IPS-20b (cell line): ENCODE measurements around the gene ABTB2.

ENCODE experiments used
- H3K27ac ChIP-seq: one replicate; pipeline ENCODE4 v1.5.1; 2013; ENCODE audit warnings: low read length
- H3K27me3 ChIP-seq: 2 replicates; pipeline ENCODE4 v1.6.1; 2013; ENCODE audit warnings: mild to moderate bottlenecking, low read length, inconsistent platforms; ENCODE audit not compliant: insufficient read depth
- H3K36me3 ChIP-seq: 2 replicates; pipeline ENCODE4 v1.6.1; 2013; ENCODE audit warnings: low read depth, mild to moderate bottlenecking, inconsistent platforms, low read length, moderate library complexity; ENCODE audit not compliant: insufficient read depth
- H3K4me1 ChIP-seq: 2 replicates; pipeline ENCODE4 v1.6.1; 2013; ENCODE audit warnings: mild to moderate bottlenecking, control low read depth, inconsistent platforms, low read length, moderate library complexity; ENCODE audit not compliant: insufficient read depth
- H3K4me3 ChIP-seq: 2 replicates; pipeline ENCODE4 v1.5.1; 2013; ENCODE audit warnings: mild to moderate bottlenecking, low read length, inconsistent platforms
- H3K9ac ChIP-seq: 2 replicates; pipeline ENCODE4 v1.6.1; 2013; ENCODE audit warnings: low read depth, mild to moderate bottlenecking, inconsistent platforms, low read length, moderate library complexity
- H3K9me3 ChIP-seq: 2 replicates; pipeline ENCODE4 v1.6.1; 2013; ENCODE audit warnings: mild to moderate bottlenecking, low read depth, low read length, inconsistent platforms; ENCODE audit not compliant: insufficient read depth

Gene ABTB2

DNA sequence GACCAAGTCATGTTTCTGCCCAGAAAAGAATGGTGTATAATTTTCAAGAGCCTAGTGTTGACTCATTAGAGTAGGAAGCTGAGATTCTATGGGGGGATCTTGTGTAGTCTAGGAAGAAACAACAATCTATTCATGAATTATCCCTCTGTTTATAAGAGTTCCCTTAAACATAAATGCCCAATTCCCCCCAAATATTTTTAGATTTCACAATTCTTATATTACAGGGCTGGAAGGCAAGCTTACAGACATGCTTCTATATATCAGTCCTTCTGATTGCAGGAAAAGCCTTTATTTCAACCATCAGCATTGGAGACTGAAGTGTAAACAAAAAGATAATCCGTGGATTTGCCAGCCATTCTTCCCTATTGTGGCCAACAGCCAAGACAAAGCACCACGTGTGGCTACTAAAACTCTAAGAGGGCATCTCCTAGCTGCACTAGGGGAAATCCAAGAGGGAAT lies 181.0 kb downstream of the ABTB2 start:
- H3K27ac ChIP-seq = no peak overlapping the region

DNA sequence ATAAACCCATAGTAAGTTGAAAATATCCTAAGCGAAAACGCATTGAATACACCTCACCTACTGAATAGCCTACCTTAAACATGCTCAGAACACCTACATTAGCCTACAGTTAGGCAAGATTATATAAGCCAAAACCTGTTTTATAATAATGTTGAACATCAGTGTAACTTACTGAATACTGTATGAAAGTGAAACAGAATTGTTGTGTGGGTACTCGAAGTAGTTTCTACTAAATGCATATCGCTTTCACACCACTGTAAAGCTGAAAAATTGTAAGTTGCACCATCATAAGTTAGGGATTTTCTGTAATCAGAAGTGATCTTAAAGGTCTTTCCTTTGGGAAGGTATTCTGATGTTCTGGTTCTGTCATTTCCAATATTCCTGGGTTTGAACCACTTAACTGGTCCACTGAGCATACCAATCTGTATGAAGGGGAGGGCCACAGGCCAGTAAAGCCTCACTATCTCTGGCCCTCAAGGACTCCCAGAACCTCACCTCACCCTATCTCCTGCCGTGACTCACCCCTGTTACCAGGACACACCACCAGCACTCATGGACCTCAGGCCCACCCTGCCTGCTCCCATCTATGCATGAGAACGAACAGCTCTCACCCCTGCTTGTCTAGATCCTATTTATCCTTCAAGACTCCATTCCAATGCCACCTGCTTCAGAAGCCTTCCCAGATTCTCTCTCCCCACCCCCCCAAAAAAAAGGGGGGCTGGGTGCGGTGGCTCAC lies 182.4 kb downstream of the ABTB2 start:
- Histone ChIP-seq H3K4me3 (no peak overlapping the region), H3K27ac (no peak overlapping the region), H3K27me3 (peaks cover 16% of the 10 kb centered on the region; the same call in 1 of the 2 replicates), H3K9ac (no peak overlapping the region), H3K9me3 (no peaks in the 10 kb centered on the region), H3K4me1 (peaks cover 3% of the 10 kb centered on the region; the same call in 1 of the 2 replicates), H3K36me3 (no peaks in the 10 kb centered on the region)

More for the DNA sequence above, 181.0 kb downstream of the ABTB2 start:
- no peak overlapping the region for H3K9ac ChIP-seq
- H3K27me3 ChIP-seq = peaks cover 16% of the 10 kb centered on the region; the same call in 1 of the 2 replicates
- H3K4me3 ChIP-seq = no peak overlapping the region
- H3K36me3 ChIP-seq = no peaks in the 10 kb centered on the region
- no peaks in the 10 kb centered on the region for H3K9me3 ChIP-seq
- H3K4me1 ChIP-seq = peaks cover 3% of the 10 kb centered on the region; the same call in 1 of the 2 replicates

DNA sequence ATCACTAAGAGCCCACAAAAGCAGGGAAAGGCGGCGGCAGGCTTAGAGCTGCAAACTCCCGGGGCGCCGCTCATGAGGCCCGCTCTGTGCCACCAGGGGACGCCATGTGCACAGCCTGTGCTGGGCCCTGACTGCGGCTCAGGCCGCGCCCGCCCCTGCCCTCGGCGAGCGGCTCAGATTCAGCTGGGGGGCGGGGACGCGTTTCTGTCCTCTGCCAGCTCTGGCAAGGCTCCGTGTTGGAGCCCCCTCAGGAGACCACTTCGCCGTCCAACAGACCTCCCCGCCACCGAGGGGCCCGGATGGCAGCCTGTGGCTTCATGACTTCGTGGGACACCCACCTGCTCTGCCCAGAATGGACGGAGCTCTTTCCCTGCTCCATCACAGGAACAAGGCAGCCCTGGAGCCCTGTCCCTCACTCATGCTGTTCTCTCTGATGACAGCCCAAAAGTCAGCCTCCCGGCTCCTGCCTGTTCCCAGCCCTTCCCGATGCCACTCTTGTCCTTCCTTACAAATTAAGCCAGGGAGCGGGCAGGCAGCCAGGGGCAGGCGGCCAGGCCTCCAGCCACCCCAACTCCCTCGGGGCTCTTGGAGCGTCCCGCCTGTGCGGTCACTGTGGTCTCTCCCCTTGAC lies 183.3 kb downstream of the ABTB2 start:
- Histone ChIP-seq H3K4me1 (peaks cover 3% of the 10 kb centered on the region; the same call in 1 of the 2 replicates), H3K27me3 (peaks cover 16% of the 10 kb centered on the region; the same call in 1 of the 2 replicates), H3K27ac (no peak overlapping the region), H3K9me3 (no peaks in the 10 kb centered on the region), H3K9ac (no peak overlapping the region; the same call in 1 of the 2 replicates), H3K4me3 (peak overlapping the region; percentile 61), H3K36me3 (no peaks in the 10 kb centered on the region)

- Histone ChIP-seq H3K9ac (no peak overlapping the region), H3K9me3 (no peaks in the 10 kb centered on the region), H3K4me3 (no peak overlapping the region), H3K27ac (no peak overlapping the region), H3K4me1 (peaks cover 3% of the 10 kb centered on the region; the same call in 1 of the 2 replicates), H3K36me3 (0 out of 2 replicates have a peak, but pooled peaks cover 4% of the 10 kb centered on the region), H3K27me3 (peaks cover 16% of the 10 kb centered on the region; the same call in 1 of the 2 replicates)
Measured at GRCh38 chr11:34173050-34173449, 184.8 kb downstream of the ABTB2 start.

DNA sequence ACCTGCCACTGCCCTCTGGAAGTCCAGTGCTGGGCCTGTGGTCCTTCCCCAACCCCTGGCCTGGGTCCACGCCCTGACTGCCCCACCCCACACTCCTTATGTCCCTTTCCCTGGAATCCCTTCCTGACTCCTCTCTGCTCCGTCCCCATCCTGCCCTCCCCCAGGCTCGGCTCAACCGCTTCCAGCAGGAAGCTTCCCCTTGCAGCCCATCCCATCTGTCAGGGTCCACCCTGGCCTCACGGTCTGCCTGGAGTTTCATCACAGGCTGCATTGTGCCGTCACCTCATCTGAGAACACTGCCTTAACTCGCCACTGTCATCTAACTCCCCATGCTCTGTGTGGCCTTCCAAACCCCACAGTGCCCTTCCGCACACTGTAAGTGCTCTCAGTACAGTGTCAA lies 188.1 kb downstream of the ABTB2 start:
- Histone ChIP-seq H3K27ac (no peak overlapping the region), H3K36me3 (0 out of 2 replicates have a peak, but pooled peaks cover 4% of the 10 kb centered on the region), H3K9me3 (no peaks in the 10 kb centered on the region), H3K9ac (no peak overlapping the region), H3K4me3 (no peak overlapping the region), H3K4me1 (peaks cover under 1% of the 10 kb centered on the region; the same call in 1 of the 2 replicates), H3K27me3 (peaks cover 5% of the 10 kb centered on the region; the same call in 1 of the 2 replicates)

DNA sequence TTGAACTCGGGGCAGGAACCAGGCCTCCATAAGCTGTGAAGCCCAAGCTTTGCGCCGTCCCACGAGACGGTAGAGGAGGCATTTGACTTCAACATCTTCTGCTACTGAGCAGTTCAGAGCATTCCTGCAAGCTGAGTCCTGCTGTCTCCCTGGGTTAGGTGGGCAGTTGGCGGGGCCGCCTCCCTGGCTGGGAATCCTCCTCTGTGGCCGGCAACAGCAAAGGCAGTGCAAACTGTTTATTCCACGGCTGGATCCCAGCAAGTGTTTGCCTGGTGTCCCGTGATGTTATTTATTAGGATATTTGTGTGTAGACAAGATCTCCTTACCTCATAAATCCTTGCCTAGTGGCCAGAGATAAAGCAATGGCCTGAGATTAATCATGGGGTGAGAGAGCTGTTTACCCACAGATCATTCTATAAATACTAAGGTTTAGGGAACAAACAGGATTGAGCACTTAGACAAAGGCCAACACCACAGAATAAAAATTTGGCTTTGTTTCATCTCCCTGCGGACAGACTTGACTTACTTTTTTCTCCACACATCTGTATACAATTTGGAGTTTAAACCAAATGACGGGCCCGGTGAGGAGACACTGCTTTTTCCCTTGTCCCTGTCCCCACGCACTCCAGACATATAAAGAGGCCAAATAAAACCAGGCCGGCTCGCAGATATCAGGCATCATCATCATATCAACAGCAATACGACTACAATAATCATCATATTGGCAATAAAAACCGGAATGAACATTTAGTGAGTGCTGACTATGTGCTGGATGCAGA lies 189.0 kb downstream of the ABTB2 start:
- H3K4me3 ChIP-seq = no peak overlapping the region
- no peaks in the 10 kb centered on the region; the same call in 1 of the 2 replicates for H3K4me1 ChIP-seq
- no peak overlapping the region for H3K9ac ChIP-seq
- no peaks in the 10 kb centered on the region for H3K9me3 ChIP-seq
- H3K27ac ChIP-seq = no peak overlapping the region
- 0 out of 2 replicates have a peak, but pooled peaks cover 4% of the 10 kb centered on the region for H3K36me3 ChIP-seq
- H3K27me3 ChIP-seq = peaks cover 3% of the 10 kb centered on the region; the same call in 1 of the 2 replicates

DNA sequence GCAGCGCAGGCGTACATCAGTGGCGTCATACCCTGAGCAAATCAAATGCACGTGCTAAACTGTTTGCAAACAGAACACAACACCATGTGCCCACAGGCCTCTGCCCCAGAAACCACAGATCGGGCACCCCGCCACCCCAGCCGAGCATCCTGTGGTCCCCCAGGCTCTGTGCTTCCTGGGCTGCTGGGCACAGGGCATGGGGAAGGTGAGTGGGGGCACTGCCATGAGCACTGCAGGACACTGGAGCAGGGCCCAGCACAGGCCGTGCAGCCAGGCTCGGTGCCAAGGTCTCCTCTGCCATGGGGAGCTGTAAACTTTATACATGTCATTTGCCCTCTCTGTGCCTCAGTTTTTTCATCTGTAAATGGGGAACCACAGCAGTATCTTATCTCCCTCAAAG lies 189.8 kb downstream of the ABTB2 start:
- Histone ChIP-seq H3K4me3 (no peak overlapping the region), H3K4me1 (no peaks in the 10 kb centered on the region), H3K27me3 (no peaks in the 10 kb centered on the region), H3K9ac (no peak overlapping the region), H3K27ac (no peak overlapping the region), H3K36me3 (0 out of 2 replicates have a peak, but pooled peaks cover 4% of the 10 kb centered on the region), H3K9me3 (no peaks in the 10 kb centered on the region)

DNA sequence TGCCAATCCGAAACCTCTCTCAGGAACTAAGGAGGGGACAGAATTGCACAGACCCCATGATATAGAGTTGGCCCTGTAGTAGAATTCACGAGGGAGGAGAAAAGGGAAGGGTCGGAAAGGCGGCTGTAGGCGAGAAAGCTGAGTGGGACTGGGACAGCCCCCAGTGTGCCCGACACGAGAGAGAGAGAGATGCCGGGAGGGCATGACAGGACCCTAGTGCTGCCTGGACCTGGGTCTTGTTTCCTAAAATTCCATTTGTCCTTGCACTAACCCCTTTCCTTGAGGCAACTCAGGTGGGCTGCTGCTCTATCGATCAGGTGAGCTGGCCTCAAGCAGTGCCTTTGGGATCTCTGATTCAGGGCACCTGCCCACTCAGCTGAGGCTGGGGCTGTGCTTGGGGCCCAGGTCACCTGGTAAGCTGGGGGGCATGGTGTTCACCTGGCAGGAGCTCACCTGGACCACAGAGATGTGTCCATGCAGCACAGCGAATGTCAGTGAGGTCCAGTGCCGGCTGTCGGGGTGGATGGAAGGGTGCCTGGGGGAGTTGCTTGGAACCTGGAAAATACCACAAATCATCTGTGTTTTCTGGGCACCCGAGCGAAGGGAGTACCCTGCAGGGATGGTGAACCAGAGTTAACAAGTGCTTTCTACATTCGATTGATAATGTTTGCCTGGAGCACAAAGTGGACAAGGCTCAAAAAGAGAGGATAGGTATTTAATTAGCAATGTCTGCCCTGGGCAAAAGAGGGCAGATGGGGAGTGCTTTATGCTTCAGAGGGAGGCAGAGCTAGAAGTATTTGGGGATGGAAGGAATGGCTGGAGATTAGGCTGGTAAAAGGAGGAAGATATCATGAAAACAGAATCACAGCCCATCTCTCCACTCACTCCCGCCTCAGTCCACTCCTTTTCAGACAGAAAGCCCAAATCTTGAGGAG lies 190.7 kb downstream of the ABTB2 start:
- H3K36me3 ChIP-seq = 0 out of 2 replicates have a peak, but pooled peaks cover 4% of the 10 kb centered on the region
- H3K9ac ChIP-seq = no peak overlapping the region

GRCh38 chr11:34165786-34166555 lies 191.8 kb downstream of the ABTB2 start:
- Histone ChIP-seq H3K27me3 (no peaks in the 10 kb centered on the region), H3K27ac (no peak overlapping the region), H3K9ac (no peak overlapping the region), H3K36me3 (peaks cover 4% of the 10 kb centered on the region; the same call in 1 of the 2 replicates), H3K9me3 (no peaks in the 10 kb centered on the region), H3K4me3 (no peak overlapping the region), H3K4me1 (no peaks in the 10 kb centered on the region)

More for the DNA sequence above, 190.7 kb downstream of the ABTB2 start:
- no peaks in the 10 kb centered on the region for H3K4me1 ChIP-seq
- no peaks in the 10 kb centered on the region for H3K27me3 ChIP-seq
- H3K9me3 ChIP-seq = no peaks in the 10 kb centered on the region
- H3K4me3 ChIP-seq = no peak overlapping the region
- H3K27ac ChIP-seq = no peak overlapping the region

- no peak overlapping the region for H3K4me3 ChIP-seq
- no peak overlapping the region for H3K9ac ChIP-seq
- no peak overlapping the region for H3K27ac ChIP-seq
- H3K9me3 ChIP-seq = no peaks in the 10 kb centered on the region
- no peaks in the 10 kb centered on the region for H3K27me3 ChIP-seq
- no peaks in the 10 kb centered on the region for H3K4me1 ChIP-seq
- H3K36me3 ChIP-seq = peaks cover 4% of the 10 kb centered on the region; the same call in 1 of the 2 replicates
Measured at GRCh38 chr11:34165121-34165520, 192.7 kb downstream of the ABTB2 start.
